Stomach (tissue), 9 donors: Measurements from ENCODE around the gene TEX13B. TPM values are rescaled to one million over a fixed set of nuclear protein-coding genes. Genes with fewer than 3 reads are reported as not detected.
A peak's percentile ranks its signal among the peaks of the same experiment; 100 is the strongest.

Source experiments
- DNase-seq, 2 donors: peaks; one replicate each; pipeline versions ENCODE4 v3.0.0 to v3.0.0-alpha.2; 2013 to 2019
- H3K27ac ChIP-seq, 5 donors: fragments of 200-600 bp in 4 of 5; sonication (generic) in 4 of 5; one replicate each; pipeline ENCODE4 v1.5.1; 2013 to 2019; ENCODE audit warnings: mild to moderate bottlenecking in 1 of 5, moderate library complexity in 1 of 5
- H3K27me3 ChIP-seq, 3 donors: fragments of 200-600 bp; sonication (generic); one replicate each; pipeline ENCODE4 v1.5.1; 2017 to 2019; ENCODE audit warnings: mixed run types in 1 of 3
- H3K36me3 ChIP-seq, 4 donors: fragments of 200-600 bp; sonication (generic); 1 replicate in 3 of 4; 2 replicates in 1 of 4; pipeline ENCODE4 v1.5.1; 2016 to 2019
- H3K4me1 ChIP-seq, 4 donors: fragments of 200-600 bp; sonication (generic); one replicate each; pipeline ENCODE4 v1.5.1; 2016 to 2019
- H3K4me3 ChIP-seq, 4 donors: fragments of 200-600 bp; sonication (generic) in 3 of 4; one replicate each; pipeline ENCODE4 v1.5.1; 2016 to 2019; ENCODE audit warnings: mild to moderate bottlenecking in 1 of 4
- H3K9me3 ChIP-seq, 4 donors: fragments of 200-600 bp; sonication (generic); one replicate each; pipeline ENCODE4 v1.5.1; 2016 to 2019
- EP300 ChIP-seq: sonication (generic); formaldehyde crosslinking; IDR thresholded peaks from one replicate; pipeline ENCODE4 v1.6.1; 2017; ENCODE audit warnings: antibody characterized with exemption
- POLR2A ChIP-seq, 4 donors: fragments of 450-650 bp; IDR thresholded peaks; one replicate each; pipeline ENCODE4 v1.6.1; 2016; ENCODE audit warnings: antibody characterized with exemption in 4 of 4, control low read depth in 2 of 4, mild to moderate bottlenecking in 1 of 4, moderate library complexity in 1 of 4
- POLR2AphosphoS5 ChIP-seq, 3 donors: sonication (generic); formaldehyde crosslinking; IDR thresholded peaks; one replicate each; pipeline ENCODE4 v1.6.1; 2016; ENCODE audit warnings: antibody characterized with exemption in 3 of 3
- WGBS, 5 donors: extraction: QIAGEN DNeasy Blood & Tissue Kit in 3 of 5; methylation state at CpG; one replicate each; pipeline versions ENCODE4 v1.1.5 to v1.1.7; 2013 to 2018; 5-methylcytosine and 5-hydroxymethylcytosine counted together
- intact Hi-C: fragments of 100-400 bp; cut with DNase I; formaldehyde crosslinking; loops from one replicate; pipeline ENCODE4 v1.15.1; 2023; ENCODE audit warnings: low total_unique reads
- polyA plus RNA-seq, 3 donors: library from polyadenylated mRNA; stranded (reverse); fragments of 200-250 nt; gene quantifications; one replicate each; pipeline ENCODE4 v1.2.3, GENCODE V29; 2013
- total RNA-seq, 5 donors: library from RNA; depleted of rRNA; stranded (reverse); fragments of >200 nt; gene quantifications; one replicate each; pipeline versions ENCODE4 v1.1.0 to v1.2.3, GENCODE V29; 2014 to 2016
- TF ChIP-seq, protein P1 (sequence below), 7 experiments: fragments of 450-650 bp in 4 of 7; fragments of 200-600 bp in 3 of 7; sonication (generic) in 3 of 7; IDR thresholded peaks; one replicate each; pipeline ENCODE4 v1.5.1; 2016 to 2019; ENCODE audit warnings: antibody characterized with exemption in 7 of 7, control low read depth in 2 of 7, mild to moderate bottlenecking in 1 of 7
- donor health status: healthy with polysubstance abuse.
- donor health status: Bipolar disorder and iron deficiency.
- donor health status: healthy.

TEX13B gene
- total and polyA plus RNA-seq, 8 donors = not detected

DNA sequence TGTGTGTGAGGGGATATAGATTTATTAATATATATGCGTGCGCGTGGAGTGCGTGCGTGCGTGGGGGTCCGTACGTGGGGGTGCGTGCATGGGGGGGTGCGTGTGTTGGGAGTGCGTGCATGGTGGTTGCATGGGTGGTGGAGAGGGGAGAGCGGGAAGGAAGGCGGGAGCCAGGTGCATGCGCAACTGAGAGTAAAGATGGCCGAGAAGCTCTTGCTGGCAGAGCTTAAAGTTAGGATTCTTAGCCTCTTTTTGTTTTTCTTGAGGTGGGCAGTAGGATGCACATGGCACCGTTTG lies 45.8 kb downstream of the TEX13B start:
- Histone ChIP-seq H3K9me3 (no peaks in the 10 kb centered on the region), H3K27me3 (peaks cover 0 to 10% (median 9%) of the 10 kb centered on the region in 3 donors), H3K36me3 (no peaks in the 10 kb centered on the region), H3K4me3 (no peak overlapping the region), H3K4me1 (peaks cover 0 to 12% (median 0%) of the 10 kb centered on the region in 4 donors), H3K27ac (no peak overlapping the region)
- no peak for TF ChIP-seq EP300
- TF ChIP-seq, protein P1, sequence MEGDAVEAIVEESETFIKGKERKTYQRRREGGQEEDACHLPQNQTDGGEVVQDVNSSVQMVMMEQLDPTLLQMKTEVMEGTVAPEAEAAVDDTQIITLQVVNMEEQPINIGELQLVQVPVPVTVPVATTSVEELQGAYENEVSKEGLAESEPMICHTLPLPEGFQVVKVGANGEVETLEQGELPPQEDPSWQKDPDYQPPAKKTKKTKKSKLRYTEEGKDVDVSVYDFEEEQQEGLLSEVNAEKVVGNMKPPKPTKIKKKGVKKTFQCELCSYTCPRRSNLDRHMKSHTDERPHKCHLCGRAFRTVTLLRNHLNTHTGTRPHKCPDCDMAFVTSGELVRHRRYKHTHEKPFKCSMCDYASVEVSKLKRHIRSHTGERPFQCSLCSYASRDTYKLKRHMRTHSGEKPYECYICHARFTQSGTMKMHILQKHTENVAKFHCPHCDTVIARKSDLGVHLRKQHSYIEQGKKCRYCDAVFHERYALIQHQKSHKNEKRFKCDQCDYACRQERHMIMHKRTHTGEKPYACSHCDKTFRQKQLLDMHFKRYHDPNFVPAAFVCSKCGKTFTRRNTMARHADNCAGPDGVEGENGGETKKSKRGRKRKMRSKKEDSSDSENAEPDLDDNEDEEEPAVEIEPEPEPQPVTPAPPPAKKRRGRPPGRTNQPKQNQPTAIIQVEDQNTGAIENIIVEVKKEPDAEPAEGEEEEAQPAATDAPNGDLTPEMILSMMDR (IDR thresholded peaks at IDR 0.05) = no peak
- no peak for TF ChIP-seq POLR2AphosphoS5 (IDR thresholded peaks at IDR 0.05)
- no peak for TF ChIP-seq POLR2A (IDR thresholded peaks at IDR 0.05)
- DNase-seq = no peak
- intact Hi-C loops = no loop called here
- 32 to 58% (median 46%) methylated on average over 16 of the region's 16 CpGs for WGBS, 5 donors

DNA sequence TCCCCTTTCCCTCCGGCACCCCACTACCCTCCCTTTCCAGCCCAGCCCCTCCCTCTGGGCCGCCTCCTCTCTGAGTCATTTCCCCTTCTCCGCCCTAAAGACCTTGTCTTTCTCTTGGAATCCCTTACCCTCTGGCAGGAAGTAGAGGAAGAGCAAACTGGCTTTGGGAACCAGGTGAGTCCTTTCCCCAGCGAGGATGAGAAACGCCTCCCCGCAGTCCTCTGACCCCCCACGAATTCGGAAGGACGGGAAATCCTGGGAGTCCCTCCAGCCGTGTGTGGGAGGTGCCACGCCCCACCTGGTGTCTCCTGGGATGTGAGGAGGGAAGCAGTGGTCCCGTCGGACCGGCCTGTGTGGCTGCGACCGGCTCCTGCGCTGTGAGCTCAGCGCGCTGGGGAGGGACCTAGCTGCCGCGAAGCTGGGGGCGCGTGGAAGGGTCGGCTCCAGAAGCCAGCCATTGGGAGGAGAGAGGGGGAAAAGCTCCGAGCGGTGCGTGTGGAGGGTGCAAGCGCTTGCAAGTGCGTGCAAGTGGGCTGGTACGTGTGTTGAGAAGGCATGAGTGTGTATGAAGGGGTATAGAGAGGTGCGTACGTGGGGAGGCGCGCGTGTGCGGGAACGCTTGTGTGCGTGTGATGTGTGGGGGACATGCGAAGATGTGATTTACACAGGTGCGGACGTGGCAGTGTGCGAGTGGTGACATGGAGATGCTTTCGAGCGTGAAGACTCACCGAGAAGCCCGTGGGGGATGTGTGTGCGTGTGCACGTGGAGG lies 46.3 kb downstream of the TEX13B start:
- no peak overlapping the region for H3K27ac ChIP-seq
- H3K36me3 ChIP-seq = no peaks in the 10 kb centered on the region
- peaks cover 0 to 12% (median 0%) of the 10 kb centered on the region in 4 donors for H3K4me1 ChIP-seq
- TF ChIP-seq POLR2A (IDR thresholded peaks at IDR 0.05) = no peak
- TF ChIP-seq, protein P1 (IDR thresholded peaks at IDR 0.05) = no peak
- TF ChIP-seq POLR2AphosphoS5 (IDR thresholded peaks at IDR 0.05) = no peak
- TF ChIP-seq EP300 = no peak
- H3K4me3 ChIP-seq = peak overlapping the region; percentile 13 to 28 (median 25)
- peak in 1 of 2 donors; percentile 26 for DNase-seq
- H3K27me3 ChIP-seq = peaks cover 0 to 10% (median 9%) of the 10 kb centered on the region in 3 donors
- intact Hi-C loops = no loop called here
- WGBS, 5 donors = 6 to 53% (median 12%) methylated on average over 29 to 48 of the region's 48 CpGs
- H3K9me3 ChIP-seq = no peaks in the 10 kb centered on the region

- Histone ChIP-seq H3K4me3 (peak overlapping the region in 3 of 4 donors; percentile 13 to 28 (median 24)), H3K9me3 (no peaks in the 10 kb centered on the region), H3K4me1 (peaks cover 0 to 12% (median 0%) of the 10 kb centered on the region in 4 donors), H3K36me3 (no peaks in the 10 kb centered on the region), H3K27ac (no peak overlapping the region), H3K27me3 (peaks cover 0 to 10% (median 9%) of the 10 kb centered on the region in 3 donors)
- TF ChIP-seq, protein P1 (IDR thresholded peaks at IDR 0.05) = no peak
- TF ChIP-seq POLR2AphosphoS5 (IDR thresholded peaks at IDR 0.05) = no peak
- TF ChIP-seq EP300 = no peak
- no peak for TF ChIP-seq POLR2A (IDR thresholded peaks at IDR 0.05)
- WGBS, 5 donors = 50 to 67% (median 56%) methylated on average over 7 of the region's 7 CpGs
- intact Hi-C loops = no loop called here
- no peak for DNase-seq
Measured at GRCh38 chrX:107935200-107935599, 47.0 kb downstream of the TEX13B start.

- Histone ChIP-seq H3K9me3 (no peaks in the 10 kb centered on the region), H3K4me1 (peaks cover 0 to 12% (median 0%) of the 10 kb centered on the region in 4 donors), H3K27ac (no peak overlapping the region), H3K27me3 (peaks cover 0 to 10% (median 9%) of the 10 kb centered on the region in 3 donors), H3K4me3 (no peak overlapping the region), H3K36me3 (no peaks in the 10 kb centered on the region)
- no peak for DNase-seq
- 60 to 94% (median 84%) methylated on average over 1 of the region's 1 CpG for WGBS, 5 donors
- intact Hi-C loops = no loop called here
- no peak for TF ChIP-seq EP300
- TF ChIP-seq, protein P1 (IDR thresholded peaks at IDR 0.05) = no peak
- TF ChIP-seq POLR2A (IDR thresholded peaks at IDR 0.05) = no peak
- TF ChIP-seq POLR2AphosphoS5 (IDR thresholded peaks at IDR 0.05) = no peak
Measured at GRCh38 chrX:107934262-107934661, 47.9 kb downstream of the TEX13B start.

Other genes with a start within 250 kb of the TEX13B start
- 100 to 1,000 TPM; 303 to 906 (median 347) TPM for gene TSC22D3, start 206.6 kb downstream of the TEX13B start, total RNA-seq
- 100 to 1,000 TPM; 198 to 358 (median 292) TPM for gene TSC22D3, start 206.6 kb downstream of the TEX13B start, polyA plus RNA-seq
- gene NCBP2L, start 204.6 kb downstream of the TEX13B start, total RNA-seq = not detected
- under 1 TPM in 2 of 3 donors, not detected in 1; 0.13 to 0.44 TPM for gene NCBP2L, start 204.6 kb downstream of the TEX13B start, polyA plus RNA-seq
- 100 to 1,000 TPM in 1 of 5 donors, 10 to 100 TPM in 3, under 1 TPM in 1; 0.58 to 162 (median 26.8) TPM for gene MID2, start 156.5 kb downstream of the TEX13B start, total RNA-seq
- gene MID2, start 156.5 kb downstream of the TEX13B start, polyA plus RNA-seq = 1 to 10 TPM; 2.2 to 4.4 (median 2.3) TPM
- gene VSIG1, start 62.7 kb upstream of the TEX13B start, total RNA-seq = 100 to 1,000 TPM in 3 of 5 donors, 10 to 100 TPM in 1, under 1 TPM in 1; 0.58 to 402 (median 138) TPM
- 100 to 1,000 TPM in 1 of 3 donors, 10 to 100 TPM in 2; 31.2 to 172 (median 60.2) TPM for gene VSIG1, start 62.7 kb upstream of the TEX13B start, polyA plus RNA-seq
- 10 to 100 TPM in 4 of 5 donors, not detected in 1; 10.4 to 65.7 (median 11.8) TPM for gene PSMD10, start 109.2 kb upstream of the TEX13B start, total RNA-seq
- 10 to 100 TPM; 25.4 to 41.0 (median 38.5) TPM for gene PSMD10, start 109.2 kb upstream of the TEX13B start, polyA plus RNA-seq
- gene ATG4A, start 109.4 kb upstream of the TEX13B start, total RNA-seq = 10 to 100 TPM in 3 of 5 donors, 1 to 10 TPM in 1, not detected in 1; 9.0 to 69.2 (median 26.0) TPM
- 10 to 100 TPM; 10.1 to 22.0 (median 19.1) TPM for gene ATG4A, start 109.4 kb upstream of the TEX13B start, polyA plus RNA-seq